HG03045 (cell line): ENCODE results near the gene RPS6KC1.
"Not testable (repeated sequence)": the region's sequence is repeated elsewhere in the genome, so short reads cannot be mapped to it uniquely, and the experiment has no call there.

Experiments used
- ATAC-seq: cut with Tn5 transposase; IDR thresholded peaks from one replicate; pipeline ENCODE4 v1.9.1; 2021; ENCODE audit warnings: mild to moderate bottlenecking, moderate library complexity; ENCODE audit not compliant: unreplicated experiment

RPS6KC1 gene

DNA sequence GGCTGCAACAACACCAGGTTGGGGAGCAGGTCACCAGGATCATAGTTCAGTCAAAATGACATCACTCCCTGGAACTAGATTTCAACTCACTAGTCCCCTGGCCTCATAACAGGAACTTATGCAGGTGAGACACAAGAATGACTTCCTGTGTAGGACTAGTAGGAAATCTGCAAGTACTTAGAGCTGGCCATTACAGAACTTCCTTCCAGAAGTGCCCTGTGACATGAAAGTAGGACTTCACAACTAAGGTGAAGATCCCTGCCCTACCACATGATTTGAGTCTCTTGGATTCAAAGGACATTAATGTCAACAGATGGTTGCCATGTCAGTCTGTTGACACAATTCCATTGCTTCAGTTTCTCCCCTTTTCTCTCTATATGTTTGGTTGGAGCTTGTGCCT is 223.1 kb downstream of the RPS6KC1 start:
- ATAC-seq = no peak

DNA sequence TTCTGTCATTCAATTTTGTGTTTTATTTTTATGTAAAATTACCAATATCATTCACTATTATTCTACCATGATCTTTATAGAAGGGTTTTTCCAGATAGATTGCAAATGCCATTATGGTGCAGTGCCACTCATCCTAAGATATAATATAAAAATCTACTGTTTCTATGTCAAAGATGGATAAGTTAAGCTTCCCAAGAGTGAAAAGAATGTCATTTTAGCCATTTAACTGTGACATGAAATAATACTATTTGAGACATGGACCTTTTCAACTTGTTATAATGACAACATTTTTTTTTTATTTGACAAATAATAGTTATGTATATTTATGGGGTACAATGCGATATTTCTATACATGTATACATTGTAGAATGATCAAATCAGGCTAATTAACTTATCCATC is 224.3 kb downstream of the RPS6KC1 start:
- ATAC-seq = no peak

DNA sequence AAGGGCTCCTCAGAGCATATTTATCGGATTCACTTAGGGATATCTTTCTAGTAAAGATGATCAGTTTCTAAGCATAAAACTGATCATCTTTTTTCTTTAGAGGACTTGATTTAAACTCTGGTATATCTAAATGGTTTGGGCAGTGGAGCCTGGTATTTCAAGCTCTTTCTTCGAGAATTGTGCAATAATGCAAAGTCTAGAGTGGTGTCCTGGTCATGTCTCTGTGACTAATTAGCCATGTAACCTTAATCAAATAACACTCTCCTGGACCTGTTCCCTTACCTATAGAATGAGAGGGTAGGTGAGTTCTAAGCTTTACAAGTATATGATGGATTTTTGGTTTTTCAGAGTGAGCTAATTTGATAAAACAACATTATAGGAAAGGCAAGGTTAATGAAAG is 225.2 kb downstream of the RPS6KC1 start:
- no peak for ATAC-seq

DNA sequence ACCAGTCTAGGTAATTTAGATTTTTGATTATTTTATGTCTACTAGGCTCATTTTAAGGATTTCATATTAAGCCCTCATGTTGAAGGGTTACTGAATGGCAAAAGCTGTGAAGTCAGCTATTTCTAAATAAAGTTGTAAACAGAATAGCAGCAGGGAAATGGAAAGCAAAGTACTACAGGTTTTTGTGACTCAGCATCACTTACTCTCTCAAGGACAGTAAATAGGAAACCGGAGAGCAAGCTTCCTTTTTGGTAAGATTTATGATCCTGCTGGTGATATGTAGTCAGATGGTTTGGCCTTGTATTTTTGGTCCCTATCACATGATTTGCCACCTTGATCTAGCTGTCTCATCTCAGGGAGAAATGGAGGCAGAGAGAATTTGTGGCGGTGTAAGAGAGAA is 226.0 kb downstream of the RPS6KC1 start:
- ATAC-seq = no peak

DNA sequence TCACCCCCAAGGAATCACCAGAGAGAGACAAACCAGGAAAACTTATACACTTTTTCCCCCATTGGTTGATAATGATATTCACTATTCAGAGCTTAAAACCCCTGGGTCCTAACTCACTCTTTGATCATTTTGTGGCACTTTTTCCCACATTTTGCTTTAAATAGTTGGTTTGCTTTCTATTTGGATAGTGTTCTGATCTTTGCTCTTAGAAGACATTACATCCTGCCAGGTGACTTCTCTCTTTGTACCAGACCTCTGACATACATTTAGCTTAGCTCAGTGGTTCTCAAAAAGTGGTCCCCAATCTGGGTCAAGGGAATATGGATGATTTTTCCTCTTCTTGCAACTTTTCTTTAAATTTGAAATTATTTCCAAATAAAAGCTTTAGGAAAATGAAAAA is 228.4 kb downstream of the RPS6KC1 start:
- no peak for ATAC-seq

DNA sequence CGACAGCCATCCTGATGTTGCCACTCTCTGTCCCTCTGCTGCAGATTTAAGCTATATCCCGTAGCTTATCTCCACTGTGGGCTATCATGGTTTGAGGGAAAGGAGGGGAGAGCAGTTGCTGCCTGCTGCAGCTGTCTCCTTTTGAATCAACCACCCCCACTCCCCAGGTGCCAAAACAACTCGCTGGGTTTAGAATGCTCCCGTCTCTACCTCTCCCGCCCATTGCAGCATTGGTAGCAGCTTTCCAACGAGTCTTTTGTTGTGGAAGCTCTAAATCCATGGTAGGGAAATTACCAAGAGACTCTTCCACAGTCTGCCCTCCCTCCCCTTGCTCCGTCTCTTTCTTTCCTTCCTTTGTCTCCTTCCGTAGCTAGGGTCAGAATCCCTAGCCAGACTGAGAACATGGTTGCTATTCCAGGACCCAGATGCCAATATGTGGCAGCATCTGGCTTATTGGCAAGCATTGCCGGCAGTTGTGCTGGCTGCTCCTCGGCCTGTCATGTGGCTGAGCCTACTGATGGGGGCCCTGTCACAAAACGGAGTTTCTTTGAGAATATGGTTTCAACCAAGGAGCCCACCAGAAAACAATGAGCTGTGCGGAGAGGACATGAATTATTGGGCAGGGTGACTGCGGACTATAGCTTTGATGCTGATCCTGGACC is 230.7 kb downstream of the RPS6KC1 start:
- no peak for ATAC-seq

DNA sequence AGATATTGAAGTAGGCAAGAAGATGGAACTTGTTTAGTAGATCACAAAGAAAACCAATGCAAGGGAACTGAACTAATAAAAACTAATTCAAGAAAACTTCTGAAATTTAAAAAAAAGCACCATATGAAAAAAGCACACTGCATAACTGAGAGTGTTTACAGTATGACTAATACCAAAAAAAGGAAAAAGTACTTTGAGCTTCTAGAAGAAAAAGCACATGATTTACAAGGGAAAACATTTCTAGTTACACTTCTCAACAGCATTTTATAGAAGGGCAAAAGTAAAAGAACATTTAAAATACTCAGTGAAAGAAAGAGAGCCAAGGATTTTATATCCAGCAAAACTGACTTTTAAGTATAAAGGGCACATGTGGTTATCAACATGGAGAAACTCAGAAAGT is 233.6 kb downstream of the RPS6KC1 start:
- ATAC-seq = no peak

DNA sequence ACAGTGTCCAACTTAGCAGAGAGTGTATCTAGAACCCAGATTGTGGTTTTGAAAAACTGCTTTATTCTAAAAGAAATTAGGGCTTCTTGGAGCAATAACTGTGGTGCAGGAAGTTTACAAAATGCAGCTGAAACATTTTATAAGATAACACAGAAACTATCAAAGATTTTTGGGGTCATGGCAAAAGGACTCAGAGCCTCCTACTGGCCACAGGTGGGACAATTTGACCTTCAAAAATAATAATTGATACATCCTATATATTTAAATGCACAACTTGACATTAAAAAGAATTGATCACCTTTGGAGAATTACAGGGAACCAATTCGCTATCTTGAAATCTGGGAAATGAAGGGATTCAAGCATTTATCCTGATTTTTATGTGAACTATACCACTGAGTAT is 235.2 kb downstream of the RPS6KC1 start:
- ATAC-seq = no peak

DNA sequence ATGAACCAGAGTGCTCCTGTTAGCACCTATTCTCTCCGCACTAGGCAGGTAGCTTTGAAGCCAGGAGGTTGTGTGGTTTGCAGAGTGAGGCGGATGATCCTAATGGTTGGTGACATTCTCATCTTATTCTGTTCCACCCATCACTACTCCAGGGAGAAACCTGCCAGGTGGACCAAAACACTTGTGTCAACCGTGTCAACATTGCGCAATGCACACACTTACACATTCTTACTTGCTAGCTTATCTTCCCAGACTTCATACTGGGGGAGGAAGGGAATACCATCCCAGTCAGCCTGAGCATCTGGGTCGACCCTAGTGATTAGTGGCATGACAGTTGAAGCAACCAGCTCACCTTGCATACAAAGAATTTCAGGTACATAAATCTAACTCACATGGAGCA is 236.9 kb downstream of the RPS6KC1 start:
- ATAC-seq = no peak

DNA sequence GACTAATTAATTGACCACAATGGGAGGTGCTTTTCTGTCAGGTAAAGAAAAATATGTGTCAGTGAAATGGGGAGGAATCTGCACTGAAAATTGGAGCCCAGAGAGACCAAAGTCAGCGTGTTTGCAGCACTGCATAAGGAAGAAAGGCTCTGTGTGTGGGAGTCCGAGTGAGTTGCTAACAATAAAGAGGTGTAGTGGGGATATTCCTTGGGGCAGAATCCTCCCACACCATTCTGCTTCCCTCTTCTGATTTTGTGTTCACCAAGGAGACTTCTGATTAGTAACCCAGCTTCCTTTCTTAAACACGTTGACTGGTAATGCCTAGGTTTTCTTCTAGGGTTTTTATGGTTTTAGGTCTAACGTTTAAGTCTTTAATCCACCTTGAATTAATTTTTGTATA is 240.5 kb downstream of the RPS6KC1 start:
- ATAC-seq = no peak

DNA sequence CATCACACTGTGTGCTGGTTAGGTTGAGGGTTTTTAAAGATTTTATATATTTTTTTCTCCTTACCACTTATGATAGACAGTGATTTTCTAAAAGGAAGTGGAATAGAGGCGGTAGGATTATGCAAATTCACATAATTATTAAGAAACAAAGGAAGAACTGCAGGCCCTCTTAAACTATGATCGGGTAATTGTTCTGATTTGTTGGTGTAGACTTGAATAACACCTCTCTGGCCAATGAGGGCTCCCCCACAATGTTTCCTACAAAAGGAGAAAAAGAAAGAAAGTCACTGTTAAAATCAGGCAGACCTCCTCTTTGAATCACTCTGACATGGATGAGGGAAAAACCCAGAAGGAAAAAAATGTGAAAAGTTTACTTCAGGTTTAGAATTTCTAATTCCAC is 241.6 kb downstream of the RPS6KC1 start:
- no peak for ATAC-seq

DNA sequence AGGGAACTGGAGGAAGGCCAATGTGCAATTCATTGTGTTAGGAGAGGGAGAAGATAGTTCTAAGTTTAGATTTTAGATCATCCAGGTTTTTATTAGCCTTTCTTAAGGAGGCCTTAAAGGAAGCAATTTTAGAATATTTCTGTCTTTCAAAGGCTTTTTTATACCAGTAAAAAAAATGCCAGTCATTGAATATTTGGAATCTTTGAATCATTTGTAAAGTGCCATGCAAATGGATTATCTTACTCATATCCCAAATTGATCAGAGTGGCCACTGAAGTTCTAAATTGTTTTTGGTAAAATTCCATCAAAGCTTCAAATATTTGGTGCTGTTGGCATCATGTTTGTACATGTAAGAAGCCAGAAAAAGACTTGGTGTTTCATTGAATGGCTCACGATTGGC is 244.8 kb downstream of the RPS6KC1 start:
- ATAC-seq = no peak

DNA sequence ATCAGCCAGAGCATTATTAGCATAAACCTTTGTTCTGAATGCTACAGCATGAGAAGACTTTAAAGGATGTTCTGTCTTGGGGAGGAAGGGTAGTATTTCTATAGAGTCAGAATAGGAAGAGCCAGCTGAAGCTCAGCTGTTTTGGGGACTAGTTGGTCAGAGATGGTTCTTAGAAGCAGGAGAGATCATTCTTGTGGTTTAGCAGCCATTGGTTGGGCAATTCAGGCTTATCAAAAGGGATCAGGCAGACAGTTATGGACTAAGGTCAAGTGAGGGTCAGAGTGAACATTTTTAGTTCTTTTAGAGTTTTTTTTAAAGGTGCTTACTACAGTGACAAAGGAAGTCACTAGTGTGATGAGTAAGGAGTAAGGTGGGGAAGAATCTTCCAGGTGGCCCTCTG is 245.5 kb downstream of the RPS6KC1 start:
- no peak for ATAC-seq

DNA sequence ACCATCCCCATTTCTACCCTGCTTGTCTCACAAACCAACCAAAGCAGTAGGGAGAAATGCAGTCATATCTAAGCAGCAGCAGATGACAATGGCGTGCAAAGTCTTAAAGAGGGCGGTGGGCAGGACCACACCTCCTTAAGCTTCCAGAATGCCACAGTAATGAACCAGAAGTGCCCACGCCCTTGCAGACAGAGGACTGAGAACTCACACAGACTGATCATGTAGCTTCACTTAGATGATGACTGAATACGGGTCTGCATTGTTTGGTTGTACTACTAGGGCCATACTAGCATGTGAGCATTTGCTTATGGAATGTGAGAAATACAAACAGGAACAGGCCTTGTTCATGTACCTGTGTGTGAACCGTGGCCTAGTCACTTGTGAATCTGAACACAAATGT is 246.0 kb downstream of the RPS6KC1 start:
- ATAC-seq = no peak

DNA sequence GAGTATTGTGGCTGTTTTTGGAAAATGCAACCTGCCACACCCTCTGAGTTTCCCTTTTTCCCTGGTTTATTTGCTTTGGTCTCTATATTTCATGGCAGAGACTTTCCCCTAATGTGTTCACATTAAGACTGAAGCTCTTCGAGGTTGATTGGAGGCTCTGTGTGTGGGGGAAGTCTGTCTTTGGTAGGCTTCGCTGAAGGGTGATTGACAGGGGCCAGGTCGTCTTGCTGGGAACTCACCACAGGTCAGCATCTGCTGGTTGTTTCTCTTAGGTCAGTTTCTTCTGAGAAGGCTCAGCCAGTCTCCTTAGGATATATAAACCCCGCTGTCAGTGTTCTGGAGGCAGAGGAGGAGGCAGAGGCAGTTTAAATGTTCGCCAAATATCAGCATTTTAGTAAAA is 249.4 kb downstream of the RPS6KC1 start:
- no peak for ATAC-seq

DNA sequence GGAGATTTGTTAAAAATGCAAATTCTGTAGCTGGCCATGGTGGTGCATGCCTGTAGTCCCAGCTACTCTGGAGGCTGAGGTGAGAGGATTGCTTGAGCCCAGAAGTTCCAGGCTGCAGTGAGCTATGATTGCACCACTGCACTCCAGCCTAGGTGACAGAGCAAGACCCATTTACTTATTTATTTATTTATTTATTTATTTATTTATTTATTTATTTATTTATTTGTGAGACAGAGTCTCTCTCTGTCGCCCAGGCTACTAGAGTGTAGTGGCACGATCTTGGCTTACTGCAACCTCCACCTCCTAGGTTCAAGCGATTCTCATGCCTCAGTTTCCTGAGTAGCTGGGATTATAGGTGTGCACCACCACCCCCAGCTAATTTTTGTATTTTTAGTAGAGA is 250.5 kb downstream of the RPS6KC1 start:
- ATAC-seq = not testable (repeated sequence)

DNA sequence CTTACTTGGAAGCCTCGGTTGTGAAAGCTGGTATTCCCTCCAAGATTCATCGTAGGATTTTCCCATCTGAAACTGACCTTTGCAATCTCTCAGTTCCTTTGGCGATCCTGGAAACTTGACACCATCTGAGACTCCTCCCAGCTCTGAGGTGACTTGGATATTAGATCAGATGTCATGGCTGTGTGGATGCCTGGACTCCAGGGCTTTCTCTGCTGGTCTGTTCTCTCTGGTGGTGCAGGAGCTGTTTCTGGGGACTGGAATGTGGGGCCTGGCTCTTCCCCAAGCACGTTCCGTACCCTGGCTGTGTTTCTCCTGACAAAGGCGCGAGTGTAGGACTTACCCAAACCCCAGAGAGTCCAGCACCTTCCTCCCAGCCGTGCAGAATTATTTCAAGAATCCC is 252.2 kb downstream of the RPS6KC1 start:
- ATAC-seq = no peak

DNA sequence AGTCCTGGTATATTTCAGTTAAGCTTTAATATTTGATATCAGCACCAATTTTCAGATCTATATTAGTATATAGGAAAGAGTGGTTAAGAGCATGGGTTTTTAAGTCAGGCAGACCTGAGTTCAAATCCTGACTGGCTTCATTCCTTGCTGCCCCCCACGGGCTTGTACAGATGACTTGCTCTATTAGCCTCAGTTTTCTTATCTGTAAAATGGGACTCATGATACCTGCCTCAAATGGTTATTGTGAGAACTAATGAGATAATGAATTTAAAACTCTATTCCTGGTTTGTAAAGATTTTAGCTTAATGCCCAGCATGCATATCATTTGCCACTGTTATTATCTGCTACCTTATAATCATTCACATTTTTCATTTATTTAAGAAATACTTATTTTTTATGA is 264.5 kb downstream of the RPS6KC1 start:
- ATAC-seq = no peak

DNA sequence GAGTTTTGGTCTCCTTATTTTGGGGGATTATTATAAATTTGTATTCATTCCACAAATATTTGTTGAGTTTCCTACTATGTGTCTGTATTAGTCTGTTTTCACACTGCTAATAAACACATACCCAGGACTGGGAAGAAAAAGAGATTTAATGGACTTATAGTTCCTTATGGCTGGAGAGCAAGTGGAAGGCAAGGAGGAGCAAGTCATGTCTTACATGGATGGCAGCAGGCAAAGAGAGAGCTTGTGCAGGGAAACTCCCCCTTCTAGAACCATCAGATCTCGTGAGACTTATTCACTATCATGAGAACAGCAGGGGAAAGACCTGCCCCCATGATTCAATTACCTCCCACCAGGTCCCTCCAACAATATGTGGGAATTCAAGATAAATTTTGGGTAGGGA is 267.4 kb downstream of the RPS6KC1 start:
- not testable (repeated sequence) for ATAC-seq

DNA sequence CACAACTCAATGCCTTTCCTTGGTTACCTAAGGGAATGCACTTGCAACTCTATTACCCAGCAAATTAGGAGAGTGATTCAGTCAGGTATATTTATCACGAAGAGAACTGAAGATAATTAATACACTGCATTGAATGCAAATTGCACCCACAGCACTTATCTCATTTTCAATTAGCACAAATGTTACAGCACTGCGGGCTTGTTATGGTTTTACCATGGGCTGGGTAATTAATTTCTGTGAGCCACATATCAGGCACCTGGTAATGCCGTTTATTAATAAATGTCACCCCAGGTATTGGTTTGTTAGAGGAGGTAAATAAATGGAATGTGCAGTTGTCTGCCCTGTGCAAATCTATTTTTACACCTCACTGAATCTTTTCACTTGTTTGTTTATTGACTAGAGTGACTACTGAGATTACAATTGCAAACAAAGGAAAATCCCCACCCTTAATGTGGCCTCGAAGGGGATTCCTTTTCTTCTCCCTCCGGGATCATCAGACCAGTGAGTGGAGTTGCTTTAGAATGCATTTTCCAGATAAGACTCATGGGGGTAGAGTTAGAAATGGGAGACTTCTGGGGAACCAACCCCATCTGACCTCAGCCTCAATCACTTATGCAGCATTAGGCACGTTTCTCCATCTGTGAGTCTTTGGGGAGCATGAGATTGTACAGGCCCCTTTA is 269.3 kb downstream of the RPS6KC1 start:
- no peak for ATAC-seq
